ENCODE measurements around the gene CLCN7. TPM values are rescaled to one million over a fixed set of nuclear protein-coding genes. Genes with fewer than 3 reads are reported as not detected.

Gene CLCN7
- total RNA-seq, 1 donor from 2014 or later: 11.5 TPM

DNA sequence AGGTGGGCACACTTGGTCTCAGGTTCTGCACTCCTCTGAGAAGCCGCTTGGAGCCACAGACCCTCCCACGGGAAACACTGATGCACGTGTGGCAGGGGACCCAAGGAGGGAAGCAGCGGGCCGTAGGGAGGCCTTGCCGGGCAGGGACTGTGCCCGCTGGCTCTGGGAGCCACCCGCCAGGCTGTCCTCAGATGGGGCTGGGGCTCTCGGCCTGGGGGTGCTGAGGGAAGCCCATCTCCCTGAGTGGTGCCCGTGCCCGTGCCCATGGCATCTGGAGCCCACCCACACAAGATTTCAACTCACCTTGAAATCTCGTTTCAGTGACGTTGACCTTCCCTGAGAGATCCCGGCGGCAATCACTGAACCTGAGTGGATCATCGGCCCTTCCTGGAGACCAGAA lies 17.9 kb downstream of the CLCN7 start:
- H3K4me1 ChIP-seq: no peaks in the 10 kb centered on the region
- no peaks in the 10 kb centered on the region for H3K4me1 Mint-ChIP-seq
- H3K27me3 ChIP-seq: no peaks in the 10 kb centered on the region
- H3K9me3 ChIP-seq (ENCODE audit: low read depth): no peaks in the 10 kb centered on the region
- no peak overlapping the region for H3K27ac ChIP-seq
- H3K36me3 Mint-ChIP-seq: peaks cover 4% of the 10 kb centered on the region
- H2AFZ ChIP-seq (replicated peaks): no peak overlapping the region
- no peak for DNase-seq (ENCODE audit: low spot score)
- H3F3A ChIP-seq (ENCODE audit: low read depth): no peaks in the 10 kb centered on the region
- no peak overlapping the region for H3K4me3 ChIP-seq
- no peaks in the 10 kb centered on the region for H3K79me2 ChIP-seq (ENCODE audit: low read depth)
- H3K4me3 Mint-ChIP-seq: no peak overlapping the region
- H3K9me3 Mint-ChIP-seq: no peaks in the 10 kb centered on the region
- no peak for TF ChIP-seq EZH2 (IDR thresholded peaks at IDR 0.05)
- TF ChIP-seq, protein P1, sequence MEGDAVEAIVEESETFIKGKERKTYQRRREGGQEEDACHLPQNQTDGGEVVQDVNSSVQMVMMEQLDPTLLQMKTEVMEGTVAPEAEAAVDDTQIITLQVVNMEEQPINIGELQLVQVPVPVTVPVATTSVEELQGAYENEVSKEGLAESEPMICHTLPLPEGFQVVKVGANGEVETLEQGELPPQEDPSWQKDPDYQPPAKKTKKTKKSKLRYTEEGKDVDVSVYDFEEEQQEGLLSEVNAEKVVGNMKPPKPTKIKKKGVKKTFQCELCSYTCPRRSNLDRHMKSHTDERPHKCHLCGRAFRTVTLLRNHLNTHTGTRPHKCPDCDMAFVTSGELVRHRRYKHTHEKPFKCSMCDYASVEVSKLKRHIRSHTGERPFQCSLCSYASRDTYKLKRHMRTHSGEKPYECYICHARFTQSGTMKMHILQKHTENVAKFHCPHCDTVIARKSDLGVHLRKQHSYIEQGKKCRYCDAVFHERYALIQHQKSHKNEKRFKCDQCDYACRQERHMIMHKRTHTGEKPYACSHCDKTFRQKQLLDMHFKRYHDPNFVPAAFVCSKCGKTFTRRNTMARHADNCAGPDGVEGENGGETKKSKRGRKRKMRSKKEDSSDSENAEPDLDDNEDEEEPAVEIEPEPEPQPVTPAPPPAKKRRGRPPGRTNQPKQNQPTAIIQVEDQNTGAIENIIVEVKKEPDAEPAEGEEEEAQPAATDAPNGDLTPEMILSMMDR (IDR thresholded peaks at IDR 0.05): no peak
- no peak for TF ChIP-seq EZH2phosphoT487 (IDR thresholded peaks at IDR 0.05)
- no peak overlapping the region for H3K9ac ChIP-seq
- no peaks in the 10 kb centered on the region for H4K20me1 ChIP-seq (ENCODE audit: low read depth)
- no peaks in the 10 kb centered on the region for H3K27me3 Mint-ChIP-seq (ENCODE audit: insufficient read depth, low read depth)
- H3K36me3 ChIP-seq: no peaks in the 10 kb centered on the region
- no peak overlapping the region for H3K4me2 ChIP-seq
- no peak overlapping the region for H3K27ac Mint-ChIP-seq

- TF ChIP-seq, protein P1 (IDR thresholded peaks at IDR 0.05): no peak
- no peak for TF ChIP-seq EZH2phosphoT487 (IDR thresholded peaks at IDR 0.05)
- no peak for TF ChIP-seq EZH2 (IDR thresholded peaks at IDR 0.05)
- no peaks in the 10 kb centered on the region for H3K9me3 Mint-ChIP-seq
These were observed 19.3 kb downstream of the CLCN7 start for GRCh38 chr16:1455190-1456171.

GRCh38 chr16:1454561-1454960 lies 20.3 kb downstream of the CLCN7 start:
- no peak overlapping the region for H3K4me2 ChIP-seq
- H3K79me2 ChIP-seq (ENCODE audit: low read depth): no peaks in the 10 kb centered on the region
- H3K4me1 ChIP-seq: no peaks in the 10 kb centered on the region
- H3F3A ChIP-seq (ENCODE audit: low read depth): no peaks in the 10 kb centered on the region
- H3K4me1 Mint-ChIP-seq: no peaks in the 10 kb centered on the region
- H3K9ac ChIP-seq: no peak overlapping the region
- no peaks in the 10 kb centered on the region for H4K20me1 ChIP-seq (ENCODE audit: low read depth)
- DNase-seq (ENCODE audit: low spot score): no peak
- H2AFZ ChIP-seq (replicated peaks): no peak overlapping the region
- peaks cover 2% of the 10 kb centered on the region for H3K27me3 Mint-ChIP-seq (ENCODE audit: insufficient read depth, low read depth)
- H3K36me3 ChIP-seq: no peaks in the 10 kb centered on the region
- H3K36me3 Mint-ChIP-seq: peaks cover 8% of the 10 kb centered on the region
- TF ChIP-seq, protein P1 (IDR thresholded peaks at IDR 0.05): no peak
- TF ChIP-seq EZH2phosphoT487 (IDR thresholded peaks at IDR 0.05): no peak
- no peak for TF ChIP-seq EZH2 (IDR thresholded peaks at IDR 0.05)
- H3K27ac Mint-ChIP-seq: no peak overlapping the region
- H3K27me3 ChIP-seq: no peaks in the 10 kb centered on the region
- H3K4me3 ChIP-seq: no peak overlapping the region
- H3K9me3 Mint-ChIP-seq: no peaks in the 10 kb centered on the region
- H3K4me3 Mint-ChIP-seq: no peak overlapping the region
- no peak overlapping the region for H3K27ac ChIP-seq
- H3K9me3 ChIP-seq (ENCODE audit: low read depth): no peaks in the 10 kb centered on the region

More at GRCh38 chr16:1455190-1456171, 19.3 kb downstream of the CLCN7 start:
- Histone ChIP-seq H3K4me1 (no peaks in the 10 kb centered on the region), H3K27ac (no peak overlapping the region), H3K4me3 (no peak overlapping the region), H2AFZ (replicated peaks) (no peak overlapping the region), H4K20me1 (ENCODE audit: low read depth) (no peaks in the 10 kb centered on the region), H3K9ac (no peak overlapping the region), H3K79me2 (ENCODE audit: low read depth) (no peaks in the 10 kb centered on the region), H3K27me3 (no peaks in the 10 kb centered on the region), H3K9me3 (ENCODE audit: low read depth) (no peaks in the 10 kb centered on the region), H3K4me2 (no peak overlapping the region), H3K36me3 (no peaks in the 10 kb centered on the region), H3F3A (ENCODE audit: low read depth) (no peaks in the 10 kb centered on the region)
- Mint-ChIP-seq H3K36me3 (peaks cover 7% of the 10 kb centered on the region), H3K27ac (no peak overlapping the region), H3K4me3 (no peak overlapping the region), H3K27me3 (ENCODE audit: insufficient read depth, low read depth) (no peaks in the 10 kb centered on the region), H3K4me1 (no peaks in the 10 kb centered on the region)
- no peak for DNase-seq (ENCODE audit: low spot score)

All from neural progenitor cell (in vitro differentiated cells).